LNCAP (cell line): ENCODE data around the gene FSTL3.

ENCODE experiments used
- TF ChIP-seq, protein P1 (sequence below): fragments of 450-650 bp; IDR thresholded peaks from 2 replicates; pipeline ENCODE4 v1.5.1; 2017; ENCODE audit warnings: mild to moderate bottlenecking

FSTL3 gene

DNA sequence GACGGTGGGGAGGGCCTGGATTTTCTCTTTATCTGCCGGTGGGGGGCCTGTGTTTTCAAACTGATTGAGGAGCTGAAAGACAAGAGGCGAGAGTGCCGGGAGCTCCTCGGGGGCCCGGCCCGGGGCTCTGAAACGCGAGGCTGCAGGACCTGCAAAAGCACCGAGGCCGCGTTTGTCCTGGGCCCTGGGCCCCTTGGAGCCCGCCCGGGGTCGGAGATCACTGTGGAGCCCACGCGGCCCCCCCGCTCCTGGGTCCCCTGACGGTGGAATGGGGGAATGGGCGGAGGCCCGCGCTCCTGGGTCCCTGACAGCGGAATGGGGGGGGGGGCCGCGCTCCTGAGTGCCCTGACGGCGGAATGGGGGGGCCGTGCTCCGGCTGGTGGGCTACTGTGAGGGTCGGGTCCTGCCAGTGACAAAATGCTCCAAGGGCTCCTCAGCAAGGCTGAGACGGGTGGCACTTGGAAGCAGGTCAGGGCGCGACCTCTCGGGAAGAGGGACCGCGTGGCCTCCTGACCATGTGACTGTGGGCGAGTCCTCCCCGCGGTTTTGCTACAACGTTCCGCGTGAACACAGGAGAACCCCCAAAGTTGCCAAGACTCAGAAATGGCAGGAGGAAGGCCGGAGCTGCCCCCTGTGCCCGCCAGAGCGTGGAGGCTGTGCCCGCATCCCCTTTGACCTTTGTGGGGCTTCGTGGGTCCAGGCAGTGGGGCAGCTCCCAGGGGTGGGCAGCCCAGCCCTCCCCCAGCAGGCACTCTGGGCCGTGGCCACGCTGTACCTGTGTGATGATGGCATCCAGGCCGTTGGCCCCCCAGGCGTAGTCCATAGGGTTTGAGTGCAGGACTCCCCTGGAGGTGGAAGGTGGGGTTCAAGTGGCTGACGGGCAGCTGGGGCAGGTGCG lies 27.0 kb upstream of the FSTL3 start:
- TF ChIP-seq, protein P1, sequence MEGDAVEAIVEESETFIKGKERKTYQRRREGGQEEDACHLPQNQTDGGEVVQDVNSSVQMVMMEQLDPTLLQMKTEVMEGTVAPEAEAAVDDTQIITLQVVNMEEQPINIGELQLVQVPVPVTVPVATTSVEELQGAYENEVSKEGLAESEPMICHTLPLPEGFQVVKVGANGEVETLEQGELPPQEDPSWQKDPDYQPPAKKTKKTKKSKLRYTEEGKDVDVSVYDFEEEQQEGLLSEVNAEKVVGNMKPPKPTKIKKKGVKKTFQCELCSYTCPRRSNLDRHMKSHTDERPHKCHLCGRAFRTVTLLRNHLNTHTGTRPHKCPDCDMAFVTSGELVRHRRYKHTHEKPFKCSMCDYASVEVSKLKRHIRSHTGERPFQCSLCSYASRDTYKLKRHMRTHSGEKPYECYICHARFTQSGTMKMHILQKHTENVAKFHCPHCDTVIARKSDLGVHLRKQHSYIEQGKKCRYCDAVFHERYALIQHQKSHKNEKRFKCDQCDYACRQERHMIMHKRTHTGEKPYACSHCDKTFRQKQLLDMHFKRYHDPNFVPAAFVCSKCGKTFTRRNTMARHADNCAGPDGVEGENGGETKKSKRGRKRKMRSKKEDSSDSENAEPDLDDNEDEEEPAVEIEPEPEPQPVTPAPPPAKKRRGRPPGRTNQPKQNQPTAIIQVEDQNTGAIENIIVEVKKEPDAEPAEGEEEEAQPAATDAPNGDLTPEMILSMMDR: no peak

DNA sequence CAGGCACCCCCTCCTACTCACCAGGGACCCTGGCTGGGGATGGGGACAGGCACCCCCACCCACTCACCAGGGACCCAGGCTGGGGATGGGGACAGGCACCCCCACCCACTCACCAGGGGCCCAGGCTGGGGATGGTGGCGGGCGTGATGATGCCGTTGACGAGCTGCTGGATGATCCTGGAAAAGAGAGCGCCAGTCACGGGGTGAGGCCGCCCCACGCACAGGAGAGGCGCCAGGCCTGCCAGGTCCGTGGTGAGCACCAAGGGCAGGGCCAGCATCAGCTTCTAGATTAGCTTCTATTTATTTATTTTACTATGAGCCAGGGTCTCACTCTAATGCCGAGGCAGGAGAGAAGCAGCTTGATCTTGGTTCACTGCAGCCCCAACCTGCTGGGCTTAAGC lies 26.1 kb upstream of the FSTL3 start:
- TF ChIP-seq, protein P1: no peak

DNA sequence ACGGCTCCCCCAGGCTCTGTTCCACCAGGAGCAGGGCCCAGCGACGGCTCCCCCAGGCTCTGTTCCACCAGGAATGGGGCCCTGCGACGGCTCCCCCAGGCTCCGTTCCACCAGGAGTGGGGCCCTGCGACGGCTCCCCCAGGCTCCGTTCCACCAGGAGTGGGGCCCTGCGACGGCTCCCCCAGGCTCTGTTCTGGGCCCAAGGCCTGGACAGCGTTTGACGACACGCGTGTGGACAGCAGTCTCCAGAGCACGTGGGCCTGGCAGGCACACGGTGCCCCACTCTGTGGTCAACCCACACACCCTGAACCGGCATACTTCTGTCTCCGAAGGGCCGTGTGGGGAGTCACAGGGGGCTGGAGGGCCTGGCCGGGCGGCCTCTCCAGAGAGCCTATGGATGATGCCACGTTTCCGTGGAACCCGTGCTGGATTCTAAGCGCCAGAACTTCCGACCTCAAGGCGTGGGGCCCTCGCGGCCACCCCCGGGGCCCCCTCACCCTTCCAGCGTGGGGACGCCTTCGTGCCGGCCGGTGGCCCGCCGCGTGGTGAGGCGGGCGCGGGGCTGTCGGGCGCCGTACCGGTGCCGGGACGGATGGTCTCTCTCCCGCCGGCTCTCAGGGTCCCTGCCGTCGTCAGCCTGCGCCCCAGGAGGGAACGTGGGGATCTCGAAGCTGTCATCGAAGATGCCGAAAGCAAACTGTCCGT lies 24.9 kb upstream of the FSTL3 start:
- TF ChIP-seq, protein P1: no peak

- TF ChIP-seq, protein P1: no peak
These were observed 24.2 kb upstream of the FSTL3 start for GRCh38 chr19:651991-652390.

DNA sequence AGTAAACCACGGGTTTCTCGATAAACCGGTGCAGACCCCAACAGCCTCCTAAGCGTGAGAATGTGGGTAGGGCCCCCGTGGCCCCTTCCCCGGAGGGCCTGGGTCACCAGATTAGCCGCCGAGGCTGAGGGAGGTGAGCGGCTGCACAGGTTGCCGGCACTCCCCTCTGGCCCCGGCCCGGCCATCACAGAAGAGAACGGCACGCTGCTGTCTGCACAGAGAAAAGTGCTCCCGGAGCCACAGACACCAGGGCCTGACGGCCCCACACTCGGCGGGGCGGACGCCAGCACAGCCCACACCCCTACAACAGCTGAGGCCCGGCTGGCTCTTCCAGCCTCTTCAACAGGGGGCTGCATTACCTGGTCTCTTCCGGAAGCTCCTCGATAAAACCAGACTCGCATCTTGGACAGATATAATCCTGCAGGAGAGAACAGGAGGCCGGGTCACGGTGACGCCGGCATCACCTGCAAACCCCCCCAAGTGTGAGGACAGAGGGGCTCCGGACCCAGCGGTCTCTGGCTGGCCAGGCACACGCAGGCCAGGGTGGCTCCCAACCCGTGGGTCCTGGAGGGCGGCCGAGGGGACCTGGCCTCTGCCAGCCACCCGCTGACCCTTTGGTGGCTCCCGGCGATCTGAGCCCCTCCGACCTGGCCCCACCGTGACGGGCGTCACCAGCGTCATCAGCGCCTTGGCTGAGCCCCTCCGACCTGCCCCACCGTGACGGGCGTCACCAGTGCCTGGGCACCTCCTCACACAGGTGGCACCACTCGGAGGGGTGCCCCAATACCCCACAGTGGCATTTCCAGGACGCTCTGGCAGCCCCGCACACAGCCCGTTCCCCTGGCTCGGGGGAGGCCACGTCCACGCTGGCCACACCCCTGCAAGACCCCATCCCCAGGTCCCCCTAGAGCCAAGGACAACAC lies 23.5 kb upstream of the FSTL3 start:
- TF ChIP-seq, protein P1: no peak

DNA sequence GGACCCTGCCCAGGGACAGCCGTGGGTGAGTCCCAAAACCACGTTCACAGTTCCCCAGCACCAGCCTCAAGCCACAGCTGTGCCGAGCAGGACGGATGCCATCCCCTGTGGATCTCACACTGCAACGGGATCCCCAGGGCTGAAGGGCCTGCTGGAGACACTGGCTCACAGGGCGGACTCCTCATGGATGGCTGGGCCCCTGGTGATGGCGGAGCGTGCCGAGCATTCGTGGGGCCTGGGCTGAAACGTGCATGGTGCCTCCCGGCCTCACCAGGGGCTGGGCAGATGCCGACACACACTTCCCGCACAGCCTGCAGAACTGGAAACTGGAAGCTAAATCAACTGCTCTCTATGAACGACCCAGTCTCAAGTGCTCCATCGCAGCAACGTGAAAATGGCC lies 22.8 kb upstream of the FSTL3 start:
- TF ChIP-seq, protein P1: no peak

- TF ChIP-seq, protein P1: no peak
These were observed 20.5 kb upstream of the FSTL3 start for GRCh38 chr19:655691-656090.
